Measurements from ENCODE around the gene PGA3.
"Not testable (repeated sequence)": the region's sequence is repeated elsewhere in the genome, so short reads cannot be mapped to it uniquely, and the experiment has no call there.

Gene PGA3

DNA sequence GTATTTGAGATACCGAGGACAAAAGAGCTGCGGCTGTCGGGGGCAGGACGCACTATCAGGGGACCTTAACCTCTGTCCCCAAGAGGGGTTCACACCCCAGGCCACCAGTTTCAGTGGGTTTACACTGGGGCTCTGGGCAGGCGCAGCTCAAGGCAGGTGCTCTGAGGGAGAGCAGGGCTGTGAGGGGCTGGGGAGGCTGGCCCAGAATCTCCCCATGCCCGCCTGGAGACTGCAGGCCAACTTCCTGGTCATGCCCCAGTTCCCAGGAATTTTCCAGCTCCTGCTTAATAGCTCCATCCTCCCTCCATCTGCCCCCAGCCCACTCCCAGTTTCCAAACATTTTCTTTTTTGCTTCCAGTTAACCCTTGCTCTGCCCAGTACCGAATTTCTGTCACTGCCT is 7.6 kb upstream of the PGA3 start:
- H3K4me3 ChIP-seq (ENCODE audit: low read depth, low read length), result no peak overlapping the region
- no peaks in the 10 kb centered on the region for H3K36me3 ChIP-seq
- no peak overlapping the region for H3K27ac ChIP-seq
- TF ChIP-seq, protein P1, sequence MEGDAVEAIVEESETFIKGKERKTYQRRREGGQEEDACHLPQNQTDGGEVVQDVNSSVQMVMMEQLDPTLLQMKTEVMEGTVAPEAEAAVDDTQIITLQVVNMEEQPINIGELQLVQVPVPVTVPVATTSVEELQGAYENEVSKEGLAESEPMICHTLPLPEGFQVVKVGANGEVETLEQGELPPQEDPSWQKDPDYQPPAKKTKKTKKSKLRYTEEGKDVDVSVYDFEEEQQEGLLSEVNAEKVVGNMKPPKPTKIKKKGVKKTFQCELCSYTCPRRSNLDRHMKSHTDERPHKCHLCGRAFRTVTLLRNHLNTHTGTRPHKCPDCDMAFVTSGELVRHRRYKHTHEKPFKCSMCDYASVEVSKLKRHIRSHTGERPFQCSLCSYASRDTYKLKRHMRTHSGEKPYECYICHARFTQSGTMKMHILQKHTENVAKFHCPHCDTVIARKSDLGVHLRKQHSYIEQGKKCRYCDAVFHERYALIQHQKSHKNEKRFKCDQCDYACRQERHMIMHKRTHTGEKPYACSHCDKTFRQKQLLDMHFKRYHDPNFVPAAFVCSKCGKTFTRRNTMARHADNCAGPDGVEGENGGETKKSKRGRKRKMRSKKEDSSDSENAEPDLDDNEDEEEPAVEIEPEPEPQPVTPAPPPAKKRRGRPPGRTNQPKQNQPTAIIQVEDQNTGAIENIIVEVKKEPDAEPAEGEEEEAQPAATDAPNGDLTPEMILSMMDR (IDR thresholded peaks at IDR 0.05; ENCODE audit: low read depth, low read length), result no peak
- H3K9me3 ChIP-seq (ENCODE audit: severe bottlenecking), result no peaks in the 10 kb centered on the region
- no peaks in the 10 kb centered on the region for H3K27me3 ChIP-seq (ENCODE audit: insufficient read depth, low read depth, severe bottlenecking)
- DNase-seq, result no peak

DNA sequence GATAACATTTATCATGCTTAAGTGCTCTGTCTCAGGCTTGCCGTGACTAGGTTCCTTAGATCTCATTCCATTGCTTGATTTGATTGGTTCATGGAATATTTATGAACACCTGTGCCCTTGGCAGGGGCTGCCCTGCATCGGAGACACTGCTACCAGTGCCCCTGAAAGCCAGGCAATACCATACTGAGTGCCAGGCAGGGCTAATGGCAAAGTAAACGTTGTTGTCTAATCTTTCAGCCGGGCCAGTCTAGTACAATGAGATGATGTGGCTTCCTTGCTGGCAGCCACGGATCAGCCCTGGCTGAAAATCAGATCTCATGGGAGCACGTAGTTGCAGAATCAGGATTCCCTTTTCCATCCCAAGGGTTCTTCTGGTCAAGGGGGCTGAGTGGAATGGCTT is 5.0 kb upstream of the PGA3 start:
- TF ChIP-seq, protein P1 (IDR thresholded peaks at IDR 0.05; ENCODE audit: low read depth, low read length), result no peak
- Histone ChIP-seq H3K4me3 (ENCODE audit: low read depth, low read length) (no peak overlapping the region), H3K36me3 (no peaks in the 10 kb centered on the region), H3K27me3 (ENCODE audit: insufficient read depth, low read depth, severe bottlenecking) (no peaks in the 10 kb centered on the region), H3K9me3 (ENCODE audit: severe bottlenecking) (no peaks in the 10 kb centered on the region), H3K27ac (no peak overlapping the region)
- no peak for DNase-seq

DNA sequence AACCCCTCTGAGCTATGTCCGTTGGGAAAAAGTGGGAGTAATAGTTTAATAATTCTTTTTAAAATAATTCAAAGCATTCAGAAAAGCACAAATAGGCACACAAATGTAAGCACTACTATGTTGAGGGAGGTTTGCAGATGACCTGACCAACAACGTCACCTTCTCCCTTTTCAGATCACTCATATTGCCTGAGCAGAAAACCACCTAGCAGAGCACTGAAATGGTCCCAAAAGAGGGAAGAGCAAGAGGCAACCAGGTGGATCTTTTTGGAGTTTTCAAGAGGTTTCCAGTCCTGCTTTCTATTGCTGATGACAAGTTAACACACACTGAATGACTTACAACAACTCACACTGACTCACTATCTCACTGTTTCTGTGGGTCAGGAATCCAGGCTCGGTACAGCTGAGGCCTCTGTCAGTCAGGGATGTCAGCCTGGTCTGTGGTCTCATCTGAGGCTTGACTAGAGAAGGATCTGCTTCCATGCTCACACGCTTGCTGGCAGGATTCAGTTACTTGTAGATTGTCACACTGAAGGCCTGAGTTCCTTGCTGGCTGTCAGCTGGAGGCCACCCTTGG is 4.3 kb upstream of the PGA3 start:
- Histone ChIP-seq H3K27ac (no peak overlapping the region), H3K9me3 (ENCODE audit: severe bottlenecking) (no peaks in the 10 kb centered on the region), H3K4me3 (ENCODE audit: low read depth, low read length) (no peak overlapping the region), H3K36me3 (no peaks in the 10 kb centered on the region), H3K27me3 (ENCODE audit: insufficient read depth, low read depth, severe bottlenecking) (no peaks in the 10 kb centered on the region)
- TF ChIP-seq, protein P1 (IDR thresholded peaks at IDR 0.05; ENCODE audit: low read depth, low read length), result no peak
- no peak for DNase-seq

DNA sequence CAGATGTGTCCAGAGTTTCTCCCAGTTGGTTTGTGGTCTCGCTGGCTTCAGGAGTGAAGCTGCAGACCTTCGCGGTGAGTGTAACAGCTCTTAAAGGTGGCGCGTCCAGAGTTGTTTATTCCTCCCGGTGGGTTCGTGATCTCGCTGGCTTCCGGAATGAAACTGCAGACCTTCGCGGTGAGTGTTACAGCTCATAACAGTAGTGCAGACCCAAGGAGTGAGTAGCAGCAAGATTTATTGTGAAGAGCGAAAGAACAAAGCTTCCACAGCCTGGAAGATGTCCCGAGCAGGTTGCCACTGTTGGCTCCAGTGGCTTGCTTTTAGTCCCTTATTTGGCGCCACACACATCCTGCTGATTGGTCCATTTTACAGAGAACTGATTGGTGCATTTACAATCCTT is 1.8 kb upstream of the PGA3 start:
- H3K9me3 ChIP-seq (ENCODE audit: severe bottlenecking), result no peaks in the 10 kb centered on the region
- H3K36me3 ChIP-seq, result no peaks in the 10 kb centered on the region
- no peak overlapping the region for H3K27ac ChIP-seq
- DNase-seq, result no peak
- TF ChIP-seq, protein P1 (IDR thresholded peaks at IDR 0.05; ENCODE audit: low read depth, low read length), result no peak
- H3K4me3 ChIP-seq (ENCODE audit: low read depth, low read length), result no peak overlapping the region
- no peaks in the 10 kb centered on the region for H3K27me3 ChIP-seq (ENCODE audit: insufficient read depth, low read depth, severe bottlenecking)

DNA sequence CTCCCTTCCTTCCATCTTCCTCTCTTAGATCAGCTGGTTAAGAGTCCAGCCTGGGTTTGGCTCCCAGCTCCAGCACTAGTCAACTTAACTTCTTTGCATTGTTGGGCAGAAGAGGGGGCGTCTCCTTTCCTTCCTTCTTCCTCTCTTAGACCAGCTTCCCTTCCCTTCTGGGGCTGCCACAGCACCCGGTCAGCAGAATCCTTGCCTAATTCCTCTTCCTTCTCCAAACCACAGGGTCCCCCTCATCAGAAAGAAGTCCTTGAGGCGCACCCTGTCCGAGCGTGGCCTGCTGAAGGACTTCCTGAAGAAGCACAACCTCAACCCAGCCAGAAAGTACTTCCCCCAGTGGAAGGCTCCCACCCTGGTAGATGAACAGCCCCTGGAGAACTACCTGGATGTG is 558 bp downstream of the PGA3 start:
- H3K27me3 ChIP-seq (ENCODE audit: insufficient read depth, low read depth, severe bottlenecking); H3K27ac ChIP-seq; H3K9me3 ChIP-seq (ENCODE audit: severe bottlenecking); DNase-seq; H3K4me3 ChIP-seq (ENCODE audit: low read depth, low read length); H3K36me3 ChIP-seq: not testable (repeated sequence)

DNA sequence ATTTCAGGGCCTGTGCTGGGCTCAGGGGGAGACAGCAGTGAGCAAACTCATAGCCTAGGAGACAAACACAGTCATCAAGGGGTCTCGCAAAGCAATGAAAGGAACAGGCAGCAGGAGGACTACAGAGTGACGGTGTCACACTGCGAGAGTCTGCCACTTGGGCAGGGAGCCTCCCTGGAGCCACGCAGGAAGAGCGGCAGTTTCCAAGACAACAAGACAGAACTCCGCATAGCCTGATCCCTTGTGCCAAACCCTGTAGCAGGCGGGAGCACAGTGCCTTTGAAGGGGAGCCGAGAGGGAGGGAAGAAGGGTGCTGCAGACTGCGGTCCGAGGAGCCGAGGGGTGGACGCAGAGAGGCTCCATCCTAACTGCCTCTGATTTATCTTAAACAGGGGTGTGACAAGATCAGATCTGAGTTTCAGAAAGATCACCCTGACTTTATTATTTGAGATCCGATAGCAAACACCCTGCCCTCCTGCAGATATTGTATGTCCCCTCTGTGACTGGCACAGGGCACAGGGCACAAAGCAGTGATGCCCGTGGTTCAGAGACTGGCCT is 1.3 kb downstream of the PGA3 start:
- not testable (repeated sequence) for H3K36me3 ChIP-seq; H3K9me3 ChIP-seq (ENCODE audit: severe bottlenecking); H3K27ac ChIP-seq; H3K4me3 ChIP-seq (ENCODE audit: low read depth, low read length); H3K27me3 ChIP-seq (ENCODE audit: insufficient read depth, low read depth, severe bottlenecking); DNase-seq

DNA sequence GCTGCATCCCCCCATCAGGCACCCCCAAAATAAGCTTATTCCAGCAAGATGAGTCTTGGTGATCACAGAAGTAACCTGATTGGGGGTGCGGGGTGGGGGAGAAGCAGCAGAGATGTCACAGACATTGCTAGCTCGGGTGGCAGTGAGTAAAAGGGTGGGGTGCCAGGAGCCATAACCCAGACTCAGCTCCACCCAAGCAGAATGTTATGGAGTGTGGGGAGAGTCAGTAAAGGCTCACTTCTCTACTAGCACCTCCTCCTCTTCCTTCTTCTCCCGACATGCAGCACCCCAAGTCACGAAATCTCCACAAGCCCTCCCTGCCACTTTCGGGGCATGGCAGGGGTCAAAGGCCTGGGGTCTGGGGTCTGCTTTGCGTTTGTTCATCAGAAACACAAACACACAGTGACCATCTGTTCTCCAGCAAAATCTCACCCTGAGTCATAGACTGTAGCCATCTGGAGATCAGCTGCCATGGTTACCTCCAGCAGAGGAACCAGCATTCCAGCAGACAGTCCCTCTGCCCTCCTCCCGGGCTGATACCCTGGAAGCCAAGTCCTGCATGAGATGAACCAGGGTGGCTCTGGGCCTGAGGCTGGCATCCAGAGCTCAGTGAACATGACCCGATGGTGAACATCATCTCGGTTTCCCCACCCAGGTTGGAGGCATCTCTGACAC is 4.5 kb downstream of the PGA3 start:
- H3K36me3 ChIP-seq; H3K4me3 ChIP-seq (ENCODE audit: low read depth, low read length); DNase-seq; H3K27ac ChIP-seq; H3K27me3 ChIP-seq (ENCODE audit: insufficient read depth, low read depth, severe bottlenecking); H3K9me3 ChIP-seq (ENCODE audit: severe bottlenecking): not testable (repeated sequence)

DNA sequence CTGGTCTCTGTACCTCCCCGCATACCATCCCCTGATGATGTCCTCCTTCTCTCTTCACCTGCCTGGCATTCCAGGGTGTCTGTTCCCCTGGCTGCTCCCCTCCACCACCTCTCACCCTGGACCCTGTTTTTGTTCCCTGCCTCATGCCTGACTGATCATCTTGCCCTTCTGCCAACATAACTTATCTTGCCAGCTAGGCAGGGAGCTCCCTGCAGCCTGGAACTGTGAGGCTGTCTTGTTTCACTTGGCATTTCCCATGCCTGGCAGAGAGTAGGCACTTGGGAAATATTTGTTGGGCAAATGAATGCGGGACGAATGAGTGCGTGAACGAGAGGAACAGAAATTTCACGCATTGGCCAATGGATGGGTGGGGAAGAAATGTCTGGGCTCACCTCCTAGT is 7.3 kb downstream of the PGA3 start:
- not testable (repeated sequence) for H3K36me3 ChIP-seq; H3K4me3 ChIP-seq (ENCODE audit: low read depth, low read length); H3K27me3 ChIP-seq (ENCODE audit: insufficient read depth, low read depth, severe bottlenecking); H3K9me3 ChIP-seq (ENCODE audit: severe bottlenecking); DNase-seq; H3K27ac ChIP-seq

DNA sequence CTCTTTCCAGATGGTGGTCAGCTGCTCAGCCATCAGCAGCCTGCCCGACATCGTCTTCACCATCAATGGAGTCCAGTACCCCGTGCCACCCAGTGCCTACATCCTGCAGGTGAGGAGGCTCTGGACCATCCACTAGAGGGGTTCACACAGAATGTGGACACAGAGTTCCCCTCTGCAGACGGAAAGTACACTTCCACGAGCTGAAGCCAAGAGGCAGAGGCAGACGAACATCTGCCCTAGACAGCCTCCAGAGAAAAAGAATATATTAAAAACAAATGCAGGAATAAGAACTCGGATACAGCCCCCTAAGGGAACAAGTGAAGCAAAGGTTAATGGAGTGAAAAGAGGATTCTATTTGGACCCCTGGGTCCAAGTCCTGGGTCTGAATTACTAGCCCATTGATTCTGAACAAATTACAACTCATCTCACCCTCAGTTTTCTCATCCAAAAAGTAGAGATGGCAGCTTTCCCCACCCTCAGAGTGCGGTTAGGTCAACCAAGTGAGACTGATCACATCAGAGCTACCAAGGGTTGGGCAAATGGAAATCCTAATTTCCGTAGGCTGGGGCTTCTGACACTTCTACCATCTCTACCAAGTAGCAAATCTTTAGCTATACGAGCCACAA is 8.1 kb downstream of the PGA3 start:
- not testable (repeated sequence) for H3K9me3 ChIP-seq (ENCODE audit: severe bottlenecking); H3K27ac ChIP-seq; DNase-seq; H3K4me3 ChIP-seq (ENCODE audit: low read depth, low read length); H3K36me3 ChIP-seq; H3K27me3 ChIP-seq (ENCODE audit: insufficient read depth, low read depth, severe bottlenecking)

DNA sequence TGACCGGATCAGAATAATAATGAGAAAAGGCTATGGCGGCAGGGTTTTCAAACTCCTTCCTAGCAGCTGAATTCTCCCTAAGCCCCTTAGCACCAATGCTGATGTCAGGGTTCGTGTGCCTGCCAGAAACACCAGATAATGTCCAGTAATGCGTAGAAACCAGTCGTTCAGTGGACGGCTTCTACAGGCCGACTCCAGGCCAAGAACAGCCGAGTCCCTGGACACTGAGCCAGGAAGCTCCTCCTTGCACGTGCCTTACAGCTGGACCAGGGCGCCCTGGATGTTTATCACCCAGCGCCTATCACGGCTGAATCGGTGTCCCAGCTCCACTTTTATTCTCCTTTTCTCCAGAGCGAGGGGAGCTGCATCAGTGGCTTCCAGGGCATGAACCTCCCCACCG is 8.9 kb downstream of the PGA3 start:
- H3K27me3 ChIP-seq (ENCODE audit: insufficient read depth, low read depth, severe bottlenecking); H3K9me3 ChIP-seq (ENCODE audit: severe bottlenecking); H3K36me3 ChIP-seq; H3K27ac ChIP-seq; DNase-seq; H3K4me3 ChIP-seq (ENCODE audit: low read depth, low read length): not testable (repeated sequence)
